ENCODE results near the gene LIMS2.

DNA sequence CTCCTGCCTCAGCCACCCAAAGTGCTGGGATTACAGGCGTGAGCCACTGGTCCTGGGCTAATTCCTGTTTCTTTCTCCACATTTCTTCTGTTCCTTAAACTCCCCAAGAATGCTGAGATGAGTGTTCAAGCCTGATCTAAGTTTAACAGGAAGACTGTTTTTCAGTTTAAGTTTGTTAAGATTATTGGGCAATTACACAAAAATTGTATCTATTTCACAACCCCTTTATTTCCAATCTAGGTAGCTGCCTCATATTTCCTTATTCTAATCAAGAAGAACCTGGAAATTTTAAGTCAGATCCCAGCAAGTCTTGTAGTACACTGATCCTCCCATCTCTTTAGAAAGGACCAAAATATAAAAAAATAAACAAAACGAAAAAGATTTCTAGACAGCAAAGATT is 37.7 kb upstream of the LIMS2 start:
- TF ChIP-seq GATA3 (IDR thresholded peaks at IDR 0.05; ENCODE audit: low read depth, low read length): no peak
- no peak for TF ChIP-seq GATA2 (IDR thresholded peaks at IDR 0.05; ENCODE audit: low read depth, low read length)

Data from SH-SY5Y (cell line).